NCI-H774 (cell line): ENCODE data around the gene TNN.
"Not testable (repeated sequence)": the region's sequence is repeated elsewhere in the genome, so short reads cannot be mapped to it uniquely, and the experiment has no call there.

Experiments
- DNase-seq: peaks from one replicate; lab custom pipeline; 2025; lab: John Stamatoyannopoulos, UW

TNN gene

GRCh38 chr1:175072099-175072951 is 4.7 kb downstream of the TNN start:
- DNase-seq: no peak

- no peak for DNase-seq
These were observed 5.4 kb downstream of the TNN start for GRCh38 chr1:175073061-175073460.

- no peak for DNase-seq
These were observed 6.0 kb downstream of the TNN start for GRCh38 chr1:175073633-175074032.

- DNase-seq: no peak
These were observed 8.2 kb downstream of the TNN start for GRCh38 chr1:175075572-175076568.

GRCh38 chr1:175077356-175078030 is 9.9 kb downstream of the TNN start:
- no peak for DNase-seq

- DNase-seq: no peak
These were observed 11.0 kb downstream of the TNN start for GRCh38 chr1:175078629-175079028.

GRCh38 chr1:175079338-175079737 is 11.7 kb downstream of the TNN start:
- no peak for DNase-seq

GRCh38 chr1:175080030-175080429 is 12.4 kb downstream of the TNN start:
- no peak for DNase-seq

- DNase-seq: no peak
These were observed 14.3 kb downstream of the TNN start for GRCh38 chr1:175081983-175082382.

- no peak for DNase-seq
These were observed 20.9 kb downstream of the TNN start for GRCh38 chr1:175088525-175088951.

GRCh38 chr1:175089136-175089718 is 21.6 kb downstream of the TNN start:
- DNase-seq: no peak

GRCh38 chr1:175090780-175091179 is 23.1 kb downstream of the TNN start:
- no peak for DNase-seq

- DNase-seq: no peak
These were observed 27.0 kb downstream of the TNN start for GRCh38 chr1:175094626-175095025.

GRCh38 chr1:175095069-175095468 is 27.4 kb downstream of the TNN start:
- DNase-seq: no peak

- no peak for DNase-seq
These were observed 28.5 kb downstream of the TNN start for GRCh38 chr1:175095978-175096607.

GRCh38 chr1:175097361-175097760 is 29.7 kb downstream of the TNN start:
- no peak for DNase-seq

GRCh38 chr1:175099916-175100315 is 32.3 kb downstream of the TNN start:
- DNase-seq: no peak

- DNase-seq: not testable (repeated sequence)
These were observed 34.5 kb downstream of the TNN start for GRCh38 chr1:175102166-175102565.

GRCh38 chr1:175106536-175106935 is 38.9 kb downstream of the TNN start:
- not testable (repeated sequence) for DNase-seq

- DNase-seq: not testable (repeated sequence)
These were observed 40.7 kb downstream of the TNN start for GRCh38 chr1:175108331-175108820.

- DNase-seq: no peak
These were observed 47.4 kb downstream of the TNN start for GRCh38 chr1:175114996-175115395.
